ENCODE measurements around the gene FBXO41. TPM values are rescaled to one million over a fixed set of nuclear protein-coding genes. Genes with fewer than 3 reads are reported as not detected.

FBXO41 gene
- total RNA-seq, 2 donors from 2014 or later: 1.7 to 1.8 TPM

GRCh38 chr2:73291461-73292315, 7.4 kb upstream of the FBXO41 start:
- DNase-seq (ENCODE audit: low spot score): no peak
- no peak overlapping the region for H3K27ac ChIP-seq
- H3K9me3 ChIP-seq: peaks cover 0 to 6% of the 10 kb centered on the region in 2 donors
- TF ChIP-seq, protein P1, sequence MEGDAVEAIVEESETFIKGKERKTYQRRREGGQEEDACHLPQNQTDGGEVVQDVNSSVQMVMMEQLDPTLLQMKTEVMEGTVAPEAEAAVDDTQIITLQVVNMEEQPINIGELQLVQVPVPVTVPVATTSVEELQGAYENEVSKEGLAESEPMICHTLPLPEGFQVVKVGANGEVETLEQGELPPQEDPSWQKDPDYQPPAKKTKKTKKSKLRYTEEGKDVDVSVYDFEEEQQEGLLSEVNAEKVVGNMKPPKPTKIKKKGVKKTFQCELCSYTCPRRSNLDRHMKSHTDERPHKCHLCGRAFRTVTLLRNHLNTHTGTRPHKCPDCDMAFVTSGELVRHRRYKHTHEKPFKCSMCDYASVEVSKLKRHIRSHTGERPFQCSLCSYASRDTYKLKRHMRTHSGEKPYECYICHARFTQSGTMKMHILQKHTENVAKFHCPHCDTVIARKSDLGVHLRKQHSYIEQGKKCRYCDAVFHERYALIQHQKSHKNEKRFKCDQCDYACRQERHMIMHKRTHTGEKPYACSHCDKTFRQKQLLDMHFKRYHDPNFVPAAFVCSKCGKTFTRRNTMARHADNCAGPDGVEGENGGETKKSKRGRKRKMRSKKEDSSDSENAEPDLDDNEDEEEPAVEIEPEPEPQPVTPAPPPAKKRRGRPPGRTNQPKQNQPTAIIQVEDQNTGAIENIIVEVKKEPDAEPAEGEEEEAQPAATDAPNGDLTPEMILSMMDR (IDR thresholded peaks at IDR 0.05): no peak
- peak overlapping the region in 1 of 2 donors; percentile 37 for H3K4me3 ChIP-seq
- peaks cover 0 to 29% of the 10 kb centered on the region in 2 donors for H3K4me1 ChIP-seq
- H3K27me3 ChIP-seq: peaks cover 11 to 28% of the 10 kb centered on the region in 2 donors
- H3K36me3 ChIP-seq: no peaks in the 10 kb centered on the region

DNA sequence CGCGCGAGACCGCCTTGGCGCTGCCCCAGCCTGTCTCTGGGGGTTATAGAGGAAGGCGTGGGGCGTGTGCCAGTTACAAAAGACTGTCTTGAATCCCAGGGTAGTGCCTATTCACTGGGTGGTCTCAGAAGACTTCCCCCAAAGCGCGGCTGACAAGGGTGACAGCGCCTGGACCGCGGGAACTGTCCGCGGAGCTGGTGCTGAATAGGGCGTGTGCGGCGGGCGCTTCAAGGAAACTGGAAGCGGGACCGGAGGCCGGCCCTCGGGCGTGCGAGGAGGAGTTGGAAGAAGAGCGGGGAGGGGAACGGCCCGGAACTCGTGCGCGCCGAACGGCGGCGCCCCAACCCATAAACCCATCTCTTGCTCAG, 6.8 kb upstream of the FBXO41 start:
- peaks cover 0 to 29% of the 10 kb centered on the region in 2 donors for H3K4me1 ChIP-seq
- TF ChIP-seq, protein P1 (IDR thresholded peaks at IDR 0.05): no peak
- peaks cover 0 to 6% of the 10 kb centered on the region in 2 donors for H3K9me3 ChIP-seq
- peak overlapping the region in 1 of 2 donors; percentile 37 for H3K4me3 ChIP-seq
- no peak overlapping the region for H3K27ac ChIP-seq
- H3K27me3 ChIP-seq: peaks cover 11 to 28% of the 10 kb centered on the region in 2 donors
- DNase-seq (ENCODE audit: low spot score): no peak
- H3K36me3 ChIP-seq: no peaks in the 10 kb centered on the region

- H3K9me3 ChIP-seq: peaks cover 0 to 6% of the 10 kb centered on the region in 2 donors
- no peak for DNase-seq (ENCODE audit: low spot score)
- no peak overlapping the region for H3K27ac ChIP-seq
- no peaks in the 10 kb centered on the region for H3K36me3 ChIP-seq
- H3K4me1 ChIP-seq: peaks cover 0 to 30% of the 10 kb centered on the region in 2 donors
- H3K4me3 ChIP-seq: no peak overlapping the region
- H3K27me3 ChIP-seq: peaks cover 11 to 28% of the 10 kb centered on the region in 2 donors
- TF ChIP-seq, protein P1 (IDR thresholded peaks at IDR 0.05): peak in 1 of 2 donors; percentile 40
These were observed 6.0 kb upstream of the FBXO41 start for GRCh38 chr2:73290049-73290839.

DNA sequence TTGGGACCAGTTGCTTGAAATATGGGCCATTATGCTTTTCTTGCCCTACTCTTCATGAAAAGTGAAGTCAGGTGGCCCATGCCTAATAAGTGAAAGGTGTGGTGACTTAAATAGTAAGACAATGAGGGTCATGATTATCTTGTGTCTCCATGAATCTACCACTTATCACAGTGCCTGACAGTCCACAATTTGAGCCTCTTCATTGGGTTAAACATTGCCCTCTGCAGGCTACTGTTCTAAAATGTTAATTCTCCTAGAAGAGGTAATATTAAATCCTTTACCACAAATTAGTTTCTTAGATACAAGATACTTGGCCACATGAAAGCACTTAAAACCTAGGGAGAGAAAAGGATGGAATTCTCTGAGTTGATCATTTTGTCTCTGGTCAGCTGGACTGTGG, 5.0 kb upstream of the FBXO41 start:
- no peak overlapping the region for H3K4me3 ChIP-seq
- H3K27ac ChIP-seq: no peak overlapping the region
- peaks cover 0 to 3% of the 10 kb centered on the region in 2 donors for H3K9me3 ChIP-seq
- TF ChIP-seq, protein P1 (IDR thresholded peaks at IDR 0.05): no peak
- no peaks in the 10 kb centered on the region for H3K36me3 ChIP-seq
- H3K4me1 ChIP-seq: peaks cover 0 to 39% of the 10 kb centered on the region in 2 donors
- peaks cover 6 to 28% of the 10 kb centered on the region in 2 donors for H3K27me3 ChIP-seq
- DNase-seq (ENCODE audit: low spot score): no peak

GRCh38 chr2:73286134-73286655, 1.9 kb upstream of the FBXO41 start:
- Histone ChIP-seq H3K9me3 (no peaks in the 10 kb centered on the region), H3K4me3 (no peak overlapping the region), H3K27ac (no peak overlapping the region), H3K4me1 (peaks cover 0 to 25% of the 10 kb centered on the region in 2 donors), H3K27me3 (no peaks in the 10 kb centered on the region), H3K36me3 (no peaks in the 10 kb centered on the region)
- TF ChIP-seq, protein P1 (IDR thresholded peaks at IDR 0.05): no peak
- DNase-seq (ENCODE audit: low spot score): no peak
